Small intestine (tissue), 7 donors: ENCODE results near the gene SPNS2. TPM values are rescaled to one million over a fixed set of nuclear protein-coding genes. Genes with fewer than 3 reads are reported as not detected.

Source experiments
- DNase-seq, 2 donors: peaks; one replicate each; pipeline versions ENCODE4 v3.0.0 to v3.0.0-alpha.2; 2013
- FAIRE-seq: peaks from 2 replicates; lab custom pipeline; 2012; peaks lifted over from hg19 to GRCh38; lab: Jason Lieb, UNC
- H3K27ac ChIP-seq, 3 donors: one replicate each; pipeline ENCODE4 v1.5.1; 2013; ENCODE audit warnings: low read length in 2 of 3, mild to moderate bottlenecking in 2 of 3, control low read depth in 1 of 3, inconsistent platforms in 1 of 3, low read depth in 1 of 3, moderate library complexity in 1 of 3
- H3K27me3 ChIP-seq, 3 donors: one replicate each; pipeline ENCODE4 v1.6.1; 2013; ENCODE audit warnings: low read length in 3 of 3, inconsistent platforms in 1 of 3; ENCODE audit not compliant: control insufficient read depth in 3 of 3, insufficient read depth in 3 of 3
- H3K36me3 ChIP-seq, 3 donors: one replicate each; pipeline ENCODE4 v1.6.1; 2013; ENCODE audit warnings: low read length in 3 of 3, inconsistent platforms in 1 of 3, low read depth in 1 of 3, mild to moderate bottlenecking in 1 of 3, moderate library complexity in 1 of 3; ENCODE audit not compliant: control insufficient read depth in 3 of 3, insufficient read depth in 2 of 3
- H3K4me1 ChIP-seq, 3 donors: one replicate each; pipeline ENCODE4 v1.6.1; 2013; ENCODE audit warnings: low read length in 2 of 3, inconsistent platforms in 1 of 3, low read depth in 1 of 3, mild to moderate bottlenecking in 1 of 3, moderate library complexity in 1 of 3; ENCODE audit not compliant: control insufficient read depth in 3 of 3, insufficient read depth in 2 of 3
- H3K4me3 ChIP-seq, 3 donors: one replicate each; pipeline ENCODE4 v1.5.1; 2013; ENCODE audit warnings: low read length in 3 of 3, control low read depth in 1 of 3, inconsistent platforms in 1 of 3, low read depth in 1 of 3, mild to moderate bottlenecking in 1 of 3, moderate library complexity in 1 of 3
- H3K9me3 ChIP-seq, 2 donors: one replicate each; pipeline ENCODE4 v1.6.1; 2013; ENCODE audit warnings: low read depth in 1 of 2, low read length in 1 of 2; ENCODE audit not compliant: control insufficient read depth in 2 of 2, insufficient read depth in 1 of 2
- WGBS, 3 donors: extraction: QIAGEN DNeasy Blood & Tissue Kit; methylation state at CpG; one replicate each; pipeline ENCODE4 v1.1.7; 2013; 5-methylcytosine and 5-hydroxymethylcytosine counted together
- polyA plus RNA-seq, 4 donors: library from polyadenylated mRNA; stranded (reverse) in 3 of 4; unstranded in 1 of 4; fragments of 200-250 nt in 3 of 4; fragments of 120-200 nt in 1 of 4; gene quantifications; one replicate each; pipeline versions ENCODE4 v1.2.1 to v1.2.3, GENCODE V29; 2013
- donor health status: healthy with polysubstance abuse.
- donor health status: control.
- donor health status: control.
- donor health status: Bipolar disorder and iron deficiency.
- donor health status: healthy.

The SPNS2 gene
- polyA plus RNA-seq, 4 donors = 6.3 to 37.3 (median 22.3) TPM

- no peak for FAIRE-seq
- 75 to 82% (median 78%) methylated on average over 10 of the region's 10 CpGs for WGBS, 3 donors
- Histone ChIP-seq H3K27me3 (no peaks in the 10 kb centered on the region), H3K27ac (peak overlapping the region in 1 of 3 donors; percentile 36), H3K36me3 (peaks cover 0 to 34% (median 0%) of the 10 kb centered on the region in 3 donors), H3K4me3 (no peak overlapping the region), H3K9me3 (no peaks in the 10 kb centered on the region), H3K4me1 (peaks cover 0 to 17% (median 0%) of the 10 kb centered on the region in 3 donors)
- DNase-seq = no peak
Measured at GRCh38 chr17:4511199-4511932, 12.7 kb downstream of the SPNS2 start.

GRCh38 chr17:4512156-4513112 is 13.8 kb downstream of the SPNS2 start:
- Histone ChIP-seq H3K4me3 (no peak overlapping the region), H3K36me3 (peaks cover 0 to 41% (median 0%) of the 10 kb centered on the region in 3 donors), H3K4me1 (peaks cover 0 to 14% (median 0%) of the 10 kb centered on the region in 3 donors), H3K27me3 (no peaks in the 10 kb centered on the region), H3K9me3 (no peaks in the 10 kb centered on the region), H3K27ac (peak overlapping the region in 1 of 3 donors; percentile 27)
- no peak for FAIRE-seq
- no peak for DNase-seq
- WGBS, 3 donors = 79 to 81% (median 80%) methylated on average over 30 to 31 of the region's 31 CpGs

- no peak for DNase-seq
Measured at GRCh38 chr17:4513113-4514032, 14.7 kb downstream of the SPNS2 start.

GRCh38 chr17:4514206-4514605 is 15.5 kb downstream of the SPNS2 start:
- Histone ChIP-seq H3K9me3 (no peaks in the 10 kb centered on the region), H3K36me3 (peaks cover 0 to 44% (median 0%) of the 10 kb centered on the region in 3 donors), H3K27me3 (no peaks in the 10 kb centered on the region), H3K27ac (no peak overlapping the region), H3K4me3 (no peak overlapping the region), H3K4me1 (peaks cover 0 to 14% (median 0%) of the 10 kb centered on the region in 3 donors)
- DNase-seq = no peak
- 53 to 74% (median 62%) methylated on average over 7 of the region's 7 CpGs for WGBS, 3 donors
- FAIRE-seq = no peak

More at GRCh38 chr17:4513113-4514032, 14.7 kb downstream of the SPNS2 start:
- H3K27ac ChIP-seq = no peak overlapping the region
- WGBS, 3 donors = 78 to 82% (median 82%) methylated on average over 22 to 24 of the region's 24 CpGs
- H3K4me1 ChIP-seq = peaks cover 0 to 14% (median 0%) of the 10 kb centered on the region in 3 donors
- no peaks in the 10 kb centered on the region for H3K9me3 ChIP-seq
- FAIRE-seq = no peak
- H3K4me3 ChIP-seq = no peak overlapping the region
- H3K27me3 ChIP-seq = no peaks in the 10 kb centered on the region
- peaks cover 0 to 41% (median 0%) of the 10 kb centered on the region in 3 donors for H3K36me3 ChIP-seq

DNA sequence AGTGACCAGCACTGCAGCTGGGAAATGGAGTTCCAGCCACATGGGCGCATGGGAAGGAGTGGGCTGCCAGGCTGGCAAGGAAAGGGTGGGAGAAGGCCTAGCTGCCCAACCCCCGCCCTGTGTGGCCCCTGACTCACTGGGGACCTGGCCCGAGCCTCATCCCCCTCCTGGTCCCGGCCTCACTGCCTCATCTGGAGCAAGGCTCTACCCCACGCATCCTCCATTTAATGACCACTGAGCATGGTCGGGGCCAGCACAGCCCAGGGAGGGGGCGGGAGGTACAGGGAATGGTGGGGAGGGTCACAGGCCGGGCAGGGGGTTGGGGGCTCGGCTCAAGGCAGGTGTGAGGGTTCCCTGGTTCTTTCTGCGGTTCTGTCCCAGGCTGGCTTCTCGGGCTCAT is 16.1 kb downstream of the SPNS2 start:
- no peak for FAIRE-seq
- DNase-seq = no peak
- no peak overlapping the region for H3K27ac ChIP-seq

GRCh38 chr17:4515501-4515900 is 16.8 kb downstream of the SPNS2 start:
- Histone ChIP-seq H3K27ac (peak overlapping the region in 1 of 3 donors; percentile 15), H3K4me1 (peaks cover 0 to 14% (median 0%) of the 10 kb centered on the region in 3 donors), H3K27me3 (no peaks in the 10 kb centered on the region), H3K9me3 (no peaks in the 10 kb centered on the region), H3K4me3 (no peak overlapping the region), H3K36me3 (peaks cover 0 to 48% (median 0%) of the 10 kb centered on the region in 3 donors)
- DNase-seq (peak in 1 of 2 donors; percentile 61), FAIRE-seq (no peak)
- 29 to 68% (median 46%) methylated on average over 5 of the region's 5 CpGs for WGBS, 3 donors

More for the DNA sequence above, 16.1 kb downstream of the SPNS2 start:
- Histone ChIP-seq H3K36me3 (peaks cover 0 to 44% (median 0%) of the 10 kb centered on the region in 3 donors), H3K4me1 (peaks cover 0 to 14% (median 0%) of the 10 kb centered on the region in 3 donors), H3K4me3 (no peak overlapping the region), H3K9me3 (no peaks in the 10 kb centered on the region), H3K27me3 (no peaks in the 10 kb centered on the region)
- 76 to 87% (median 80%) methylated on average over 9 to 11 of the region's 11 CpGs for WGBS, 3 donors

DNA sequence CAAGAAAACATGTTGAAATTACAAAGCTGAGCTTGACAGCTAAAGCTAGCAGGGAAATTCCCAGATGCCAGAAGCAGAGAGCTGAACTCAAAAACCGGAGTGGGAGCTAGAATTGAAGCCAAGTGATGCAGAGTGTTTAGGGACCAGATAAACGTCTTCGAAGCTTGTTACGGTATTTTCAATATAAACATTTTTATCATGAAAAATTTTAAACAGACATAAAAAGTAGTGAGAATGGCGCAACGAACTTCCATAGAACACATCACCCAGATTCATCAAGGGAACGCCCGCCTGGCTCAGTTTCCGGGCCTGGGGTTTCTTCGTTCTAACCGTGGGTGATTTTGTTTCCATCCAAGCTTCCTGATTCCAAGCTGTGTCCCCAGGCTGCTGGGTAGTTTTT is 18.1 kb downstream of the SPNS2 start:
- Histone ChIP-seq H3K27me3 (no peaks in the 10 kb centered on the region), H3K36me3 (peaks cover 0 to 48% (median 0%) of the 10 kb centered on the region in 3 donors), H3K4me1 (peaks cover 0 to 8% (median 0%) of the 10 kb centered on the region in 3 donors), H3K4me3 (no peak overlapping the region), H3K27ac (peak overlapping the region in 2 of 3 donors; percentile 60 to 66), H3K9me3 (no peaks in the 10 kb centered on the region)
- no peak for FAIRE-seq
- WGBS, 3 donors = 66 to 88% (median 79%) methylated on average over 11 of the region's 11 CpGs
- no peak for DNase-seq
